ENCODE results near the gene OTX1. TPM values are rescaled to one million over a fixed set of nuclear protein-coding genes. Genes with fewer than 3 reads are reported as not detected.
"Not testable (repeated sequence)": the region's sequence is repeated elsewhere in the genome, so short reads cannot be mapped to it uniquely, and the experiment has no call there.

OTX1 gene
- total RNA-seq, 3 donors from 2014 or later (not counting 1 experiment from before 2014, with no cell fraction given): not detected

- H3K36me3 ChIP-seq (ENCODE audit: control insufficient read depth, insufficient read depth, low read length): no peaks in the 10 kb centered on the region
- Mint-ChIP-seq H3K36me3 (peaks cover 12% of the 10 kb centered on the region), H3K4me3 (no peak overlapping the region), H3K27me3 (ENCODE audit: low read depth in 2 of 2) (no peaks in the 10 kb centered on the region), H3K27ac (no peak overlapping the region), H3K9me3 (no peaks in the 10 kb centered on the region), H3K4me1 (no peaks in the 10 kb centered on the region)
- no peak overlapping the region for H3K4me3 ChIP-seq (ENCODE audit: low read length)
- no peaks in the 10 kb centered on the region for H3K27me3 ChIP-seq (ENCODE audit: control insufficient read depth, insufficient read depth, low read length)
- H3K27ac ChIP-seq (ENCODE audit: low read length): no peak overlapping the region
- no peaks in the 10 kb centered on the region for H3K4me1 ChIP-seq (ENCODE audit: control insufficient read depth, insufficient read depth, low read length)
- WGBS (ENCODE audit: insufficient coverage): 91% methylated on average over 8 of the region's 8 CpGs
- DNase-seq: no peak
- no peaks in the 10 kb centered on the region for H3K9me3 ChIP-seq (ENCODE audit: control insufficient read depth, insufficient read depth, low read length)
- intact Hi-C loops (cut with micrococcal nuclease): no loop called here
- TF ChIP-seq, protein P1, sequence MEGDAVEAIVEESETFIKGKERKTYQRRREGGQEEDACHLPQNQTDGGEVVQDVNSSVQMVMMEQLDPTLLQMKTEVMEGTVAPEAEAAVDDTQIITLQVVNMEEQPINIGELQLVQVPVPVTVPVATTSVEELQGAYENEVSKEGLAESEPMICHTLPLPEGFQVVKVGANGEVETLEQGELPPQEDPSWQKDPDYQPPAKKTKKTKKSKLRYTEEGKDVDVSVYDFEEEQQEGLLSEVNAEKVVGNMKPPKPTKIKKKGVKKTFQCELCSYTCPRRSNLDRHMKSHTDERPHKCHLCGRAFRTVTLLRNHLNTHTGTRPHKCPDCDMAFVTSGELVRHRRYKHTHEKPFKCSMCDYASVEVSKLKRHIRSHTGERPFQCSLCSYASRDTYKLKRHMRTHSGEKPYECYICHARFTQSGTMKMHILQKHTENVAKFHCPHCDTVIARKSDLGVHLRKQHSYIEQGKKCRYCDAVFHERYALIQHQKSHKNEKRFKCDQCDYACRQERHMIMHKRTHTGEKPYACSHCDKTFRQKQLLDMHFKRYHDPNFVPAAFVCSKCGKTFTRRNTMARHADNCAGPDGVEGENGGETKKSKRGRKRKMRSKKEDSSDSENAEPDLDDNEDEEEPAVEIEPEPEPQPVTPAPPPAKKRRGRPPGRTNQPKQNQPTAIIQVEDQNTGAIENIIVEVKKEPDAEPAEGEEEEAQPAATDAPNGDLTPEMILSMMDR (IDR thresholded peaks at IDR 0.05): no peak
- no peak for ATAC-seq
Measured at GRCh38 chr2:63013438-63013837, 37.2 kb upstream of the OTX1 start.

DNA sequence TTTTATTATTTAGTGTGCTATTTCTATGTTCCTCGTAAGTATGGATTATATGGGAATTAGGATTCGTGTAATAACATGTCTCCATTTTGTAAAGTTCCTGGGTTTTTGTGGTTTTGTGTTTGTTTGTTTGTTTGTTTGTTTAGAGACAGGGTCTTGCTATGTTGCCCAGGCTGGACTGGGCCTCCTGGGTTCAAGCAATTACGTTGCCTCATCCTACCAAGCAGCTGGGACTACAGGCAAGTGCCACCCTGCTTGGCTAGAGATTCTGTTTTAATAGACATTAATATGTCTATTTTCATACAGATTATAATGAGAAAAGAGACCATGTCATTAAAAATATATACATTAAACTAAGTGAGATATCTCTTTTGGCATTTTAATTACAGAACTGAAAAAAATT, 35.2 kb upstream of the OTX1 start:
- 100% methylated on average over 3 of the region's 3 CpGs for WGBS (ENCODE audit: insufficient coverage)
- no peaks in the 10 kb centered on the region for H3K27me3 Mint-ChIP-seq (ENCODE audit: low read depth in 2 of 2)
- intact Hi-C loops (cut with micrococcal nuclease): no loop called here

DNA sequence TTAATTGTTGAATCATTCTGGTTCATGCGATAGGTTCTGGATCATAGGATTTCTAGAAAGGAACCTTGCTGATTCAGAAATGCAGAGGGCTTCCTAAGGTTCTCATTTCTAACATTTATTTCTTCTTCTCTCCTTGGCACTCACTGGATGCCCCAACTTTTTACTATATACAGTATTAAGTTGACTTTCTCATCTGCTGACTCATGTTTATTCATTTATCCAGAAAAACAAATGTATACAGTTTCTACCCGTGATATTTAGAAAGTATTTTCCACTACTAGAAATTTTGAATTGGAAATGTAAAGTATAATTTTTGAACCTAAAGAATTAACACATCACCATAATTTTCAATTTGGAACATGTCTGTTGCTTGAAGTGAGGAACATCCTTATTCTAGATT, 32.2 kb upstream of the OTX1 start:
- H3K36me3 Mint-ChIP-seq: peaks cover 1% of the 10 kb centered on the region
- H3K4me1 ChIP-seq (ENCODE audit: control insufficient read depth, insufficient read depth, low read length): no peaks in the 10 kb centered on the region
- H3K27ac Mint-ChIP-seq: no peak overlapping the region
- TF ChIP-seq, protein P1 (IDR thresholded peaks at IDR 0.05): no peak
- no peaks in the 10 kb centered on the region for H3K36me3 ChIP-seq (ENCODE audit: control insufficient read depth, insufficient read depth, low read length)
- WGBS (ENCODE audit: insufficient coverage): 100% methylated on average over 1 of the region's 2 CpGs
- H3K9me3 ChIP-seq (ENCODE audit: control insufficient read depth, insufficient read depth, low read length): no peaks in the 10 kb centered on the region
- H3K4me3 Mint-ChIP-seq: no peak overlapping the region
- no peaks in the 10 kb centered on the region for H3K9me3 Mint-ChIP-seq
- ATAC-seq (no peak), DNase-seq (no peak)
- H3K27me3 Mint-ChIP-seq (ENCODE audit: low read depth in 2 of 2): no peaks in the 10 kb centered on the region
- H3K27ac ChIP-seq (ENCODE audit: low read length): no peak overlapping the region
- no peaks in the 10 kb centered on the region for H3K4me1 Mint-ChIP-seq
- H3K4me3 ChIP-seq (ENCODE audit: low read length): no peak overlapping the region
- no peaks in the 10 kb centered on the region for H3K27me3 ChIP-seq (ENCODE audit: control insufficient read depth, insufficient read depth, low read length)
- intact Hi-C loops (cut with micrococcal nuclease): no loop called here

More for the DNA sequence above, 35.2 kb upstream of the OTX1 start:
- H3K27me3 ChIP-seq (ENCODE audit: control insufficient read depth, insufficient read depth, low read length): no peaks in the 10 kb centered on the region
- no peak overlapping the region for H3K4me3 ChIP-seq (ENCODE audit: low read length)
- ATAC-seq (no peak), DNase-seq (no peak)
- H3K27ac ChIP-seq (ENCODE audit: low read length): no peak overlapping the region
- no peak overlapping the region for H3K27ac Mint-ChIP-seq
- H3K36me3 Mint-ChIP-seq: peaks cover 12% of the 10 kb centered on the region
- no peaks in the 10 kb centered on the region for H3K4me1 Mint-ChIP-seq
- no peaks in the 10 kb centered on the region for H3K9me3 Mint-ChIP-seq
- no peaks in the 10 kb centered on the region for H3K4me1 ChIP-seq (ENCODE audit: control insufficient read depth, insufficient read depth, low read length)
- no peak overlapping the region for H3K4me3 Mint-ChIP-seq
- H3K36me3 ChIP-seq (ENCODE audit: control insufficient read depth, insufficient read depth, low read length): no peaks in the 10 kb centered on the region
- H3K9me3 ChIP-seq (ENCODE audit: control insufficient read depth, insufficient read depth, low read length): no peaks in the 10 kb centered on the region
- TF ChIP-seq, protein P1 (IDR thresholded peaks at IDR 0.05): no peak

GRCh38 chr2:63019686-63020085, 30.9 kb upstream of the OTX1 start:
- ATAC-seq; H3K27me3 ChIP-seq (ENCODE audit: control insufficient read depth, insufficient read depth, low read length); H3K4me1 Mint-ChIP-seq; H3K27me3 Mint-ChIP-seq (ENCODE audit: low read depth in 2 of 2); H3K4me3 ChIP-seq (ENCODE audit: low read length); DNase-seq; H3K4me3 Mint-ChIP-seq; H3K9me3 ChIP-seq (ENCODE audit: control insufficient read depth, insufficient read depth, low read length); intact Hi-C loops (cut with micrococcal nuclease); H3K27ac ChIP-seq (ENCODE audit: low read length); H3K36me3 ChIP-seq (ENCODE audit: control insufficient read depth, insufficient read depth, low read length); H3K36me3 Mint-ChIP-seq; H3K27ac Mint-ChIP-seq; H3K4me1 ChIP-seq (ENCODE audit: control insufficient read depth, insufficient read depth, low read length); H3K9me3 Mint-ChIP-seq: not testable (repeated sequence)
- WGBS (ENCODE audit: insufficient coverage): 88% methylated on average over 8 of the region's 8 CpGs
